Measurements from ENCODE around the gene SPATS1.

GRCh38 chr6:44307217-44307616 lies 35.2 kb upstream of the SPATS1 start:
- TF ChIP-seq, protein P1, sequence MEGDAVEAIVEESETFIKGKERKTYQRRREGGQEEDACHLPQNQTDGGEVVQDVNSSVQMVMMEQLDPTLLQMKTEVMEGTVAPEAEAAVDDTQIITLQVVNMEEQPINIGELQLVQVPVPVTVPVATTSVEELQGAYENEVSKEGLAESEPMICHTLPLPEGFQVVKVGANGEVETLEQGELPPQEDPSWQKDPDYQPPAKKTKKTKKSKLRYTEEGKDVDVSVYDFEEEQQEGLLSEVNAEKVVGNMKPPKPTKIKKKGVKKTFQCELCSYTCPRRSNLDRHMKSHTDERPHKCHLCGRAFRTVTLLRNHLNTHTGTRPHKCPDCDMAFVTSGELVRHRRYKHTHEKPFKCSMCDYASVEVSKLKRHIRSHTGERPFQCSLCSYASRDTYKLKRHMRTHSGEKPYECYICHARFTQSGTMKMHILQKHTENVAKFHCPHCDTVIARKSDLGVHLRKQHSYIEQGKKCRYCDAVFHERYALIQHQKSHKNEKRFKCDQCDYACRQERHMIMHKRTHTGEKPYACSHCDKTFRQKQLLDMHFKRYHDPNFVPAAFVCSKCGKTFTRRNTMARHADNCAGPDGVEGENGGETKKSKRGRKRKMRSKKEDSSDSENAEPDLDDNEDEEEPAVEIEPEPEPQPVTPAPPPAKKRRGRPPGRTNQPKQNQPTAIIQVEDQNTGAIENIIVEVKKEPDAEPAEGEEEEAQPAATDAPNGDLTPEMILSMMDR (IDR thresholded peaks at IDR 0.05 in 8 of 11, conservative IDR thresholded peaks at IDR 0.05 in 3 of 11) = no peak
- TF ChIP-seq POLR2A (IDR thresholded peaks at IDR 0.05) = no peak
